ENCODE results near the gene SPHK2.

GRCh38 chr19:48641850-48642249 is 22.5 kb downstream of the SPHK2 start:
- TF ChIP-seq CTCF (IDR thresholded peaks at IDR 0.05; ENCODE audit: insufficient read depth, low read length), result no peak
- no peak for TF ChIP-seq POLR2AphosphoS5 (IDR thresholded peaks at IDR 0.05; ENCODE audit: low read depth)
- TF ChIP-seq REST (IDR thresholded peaks at IDR 0.05; ENCODE audit: insufficient replicate concordance, low read depth), result no peak
